Tibial nerve (tissue), 3 donors: ENCODE measurements around the gene GTF2A1L.
"Not testable (repeated sequence)": the region's sequence is repeated elsewhere in the genome, so short reads cannot be mapped to it uniquely, and the experiment has no call there.

ENCODE experiments used
- POLR2A ChIP-seq, 2 donors: fragments of 450-650 bp; IDR thresholded peaks; one replicate each; pipeline ENCODE4 v1.6.1; 2017; ENCODE audit warnings: antibody characterized with exemption in 2 of 2, mild to moderate bottlenecking in 2 of 2, moderate library complexity in 2 of 2
- TF ChIP-seq, protein P1 (sequence below), 5 experiments: fragments of 200-600 bp in 3 of 5; fragments of 450-650 bp in 2 of 5; sonication (generic) in 3 of 5; IDR thresholded peaks; one replicate each; pipeline ENCODE4 v1.5.1; 2016 to 2019; ENCODE audit warnings: antibody characterized with exemption in 5 of 5, mild to moderate bottlenecking in 3 of 5, moderate library complexity in 2 of 5

DNA sequence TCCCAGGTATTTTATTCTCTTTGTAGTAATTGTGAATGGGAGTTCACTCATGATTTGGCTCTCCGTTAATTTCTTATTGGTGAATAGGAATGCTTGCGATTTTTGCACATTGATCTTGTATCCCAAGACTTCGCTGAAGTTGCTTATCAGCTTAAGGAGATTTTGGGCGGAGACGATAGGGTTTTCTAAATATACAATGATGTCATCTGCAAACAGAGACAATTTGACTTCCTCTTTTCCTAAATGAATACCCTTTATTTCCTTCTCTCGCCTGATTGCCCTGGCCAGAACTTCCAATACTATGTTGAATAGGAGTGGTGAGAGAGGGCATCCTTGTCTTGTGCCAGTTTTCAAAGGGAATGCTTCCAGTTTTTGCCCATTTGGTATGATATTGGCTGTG, 86.0 kb downstream of the GTF2A1L start:
- TF ChIP-seq, protein P1, sequence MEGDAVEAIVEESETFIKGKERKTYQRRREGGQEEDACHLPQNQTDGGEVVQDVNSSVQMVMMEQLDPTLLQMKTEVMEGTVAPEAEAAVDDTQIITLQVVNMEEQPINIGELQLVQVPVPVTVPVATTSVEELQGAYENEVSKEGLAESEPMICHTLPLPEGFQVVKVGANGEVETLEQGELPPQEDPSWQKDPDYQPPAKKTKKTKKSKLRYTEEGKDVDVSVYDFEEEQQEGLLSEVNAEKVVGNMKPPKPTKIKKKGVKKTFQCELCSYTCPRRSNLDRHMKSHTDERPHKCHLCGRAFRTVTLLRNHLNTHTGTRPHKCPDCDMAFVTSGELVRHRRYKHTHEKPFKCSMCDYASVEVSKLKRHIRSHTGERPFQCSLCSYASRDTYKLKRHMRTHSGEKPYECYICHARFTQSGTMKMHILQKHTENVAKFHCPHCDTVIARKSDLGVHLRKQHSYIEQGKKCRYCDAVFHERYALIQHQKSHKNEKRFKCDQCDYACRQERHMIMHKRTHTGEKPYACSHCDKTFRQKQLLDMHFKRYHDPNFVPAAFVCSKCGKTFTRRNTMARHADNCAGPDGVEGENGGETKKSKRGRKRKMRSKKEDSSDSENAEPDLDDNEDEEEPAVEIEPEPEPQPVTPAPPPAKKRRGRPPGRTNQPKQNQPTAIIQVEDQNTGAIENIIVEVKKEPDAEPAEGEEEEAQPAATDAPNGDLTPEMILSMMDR (IDR thresholded peaks at IDR 0.05), result not testable (repeated sequence)
- not testable (repeated sequence) for TF ChIP-seq POLR2A (IDR thresholded peaks at IDR 0.05)
